ENCODE data around the gene MLH3.

The MLH3 gene

GRCh38 chr14:75050852-75051555, at the start of gene MLH3:
Gene MLH3 (minus strand): TSS chr14:75051467. CDS start chr14:75049655, 1,812 bp downstream.
- Histone ChIP-seq H3K27ac (ENCODE audit: poor library complexity, severe bottlenecking) (peak within 1 kb of the TSS; percentile 18), H3K4me1 (ENCODE audit: insufficient read depth, poor library complexity, severe bottlenecking) (peaks cover 17% of the 10 kb centered on the region), H3K9me3 (ENCODE audit: severe bottlenecking) (no peaks in the 10 kb centered on the region), H3K36me3 (ENCODE audit: low read depth) (peaks cover 46% of the 10 kb centered on the region), H3K4me3 (ENCODE audit: severe bottlenecking) (peak within 1 kb of the TSS; percentile 44), H3K27me3 (ENCODE audit: insufficient read depth, poor library complexity, severe bottlenecking) (no peaks in the 10 kb centered on the region)
- TF ChIP-seq CTCF (IDR thresholded peaks at IDR 0.05; ENCODE audit: poor library complexity, severe bottlenecking), result no peak
- DNase-seq (ENCODE audit: low spot score), result peak; percentile 77
- peak; percentile 78 for ATAC-seq (ENCODE audit: low read depth)

GRCh38 chr14:75098682-75099081, 47.4 kb upstream of the MLH3 start:
- H3K4me3 ChIP-seq (ENCODE audit: severe bottlenecking), result no peak overlapping the region
- H3K4me1 ChIP-seq (ENCODE audit: insufficient read depth, poor library complexity, severe bottlenecking), result no peaks in the 10 kb centered on the region
- DNase-seq (ENCODE audit: low spot score) (no peak), ATAC-seq (ENCODE audit: low read depth) (no peak)
- no peaks in the 10 kb centered on the region for H3K27me3 ChIP-seq (ENCODE audit: insufficient read depth, poor library complexity, severe bottlenecking)
- TF ChIP-seq CTCF (IDR thresholded peaks at IDR 0.05; ENCODE audit: poor library complexity, severe bottlenecking), result no peak
- no peaks in the 10 kb centered on the region for H3K9me3 ChIP-seq (ENCODE audit: severe bottlenecking)
- peaks cover 98% of the 10 kb centered on the region for H3K36me3 ChIP-seq (ENCODE audit: low read depth)
- H3K27ac ChIP-seq (ENCODE audit: poor library complexity, severe bottlenecking), result no peak overlapping the region

- no peak overlapping the region for H3K4me3 ChIP-seq (ENCODE audit: severe bottlenecking)
- H3K36me3 ChIP-seq (ENCODE audit: low read depth), result peaks cover 98% of the 10 kb centered on the region
- DNase-seq (ENCODE audit: low spot score), result no peak
- TF ChIP-seq CTCF (IDR thresholded peaks at IDR 0.05; ENCODE audit: poor library complexity, severe bottlenecking), result no peak
- H3K27ac ChIP-seq (ENCODE audit: poor library complexity, severe bottlenecking), result no peak overlapping the region
- H3K9me3 ChIP-seq (ENCODE audit: severe bottlenecking), result no peaks in the 10 kb centered on the region
- ATAC-seq (ENCODE audit: low read depth), result no peak
- H3K27me3 ChIP-seq (ENCODE audit: insufficient read depth, poor library complexity, severe bottlenecking), result no peaks in the 10 kb centered on the region
- no peaks in the 10 kb centered on the region for H3K4me1 ChIP-seq (ENCODE audit: insufficient read depth, poor library complexity, severe bottlenecking)
Measured at GRCh38 chr14:75098212-75098611, 46.9 kb upstream of the MLH3 start.

GRCh38 chr14:75096959-75097358, 45.7 kb upstream of the MLH3 start:
- no peak overlapping the region for H3K4me3 ChIP-seq (ENCODE audit: severe bottlenecking)
- ATAC-seq (ENCODE audit: low read depth), result no peak
- H3K4me1 ChIP-seq (ENCODE audit: insufficient read depth, poor library complexity, severe bottlenecking), result no peaks in the 10 kb centered on the region
- TF ChIP-seq CTCF (IDR thresholded peaks at IDR 0.05; ENCODE audit: poor library complexity, severe bottlenecking), result no peak
- H3K36me3 ChIP-seq (ENCODE audit: low read depth), result peaks cover 98% of the 10 kb centered on the region
- H3K9me3 ChIP-seq (ENCODE audit: severe bottlenecking), result no peaks in the 10 kb centered on the region
- H3K27me3 ChIP-seq (ENCODE audit: insufficient read depth, poor library complexity, severe bottlenecking), result no peaks in the 10 kb centered on the region
- H3K27ac ChIP-seq (ENCODE audit: poor library complexity, severe bottlenecking), result no peak overlapping the region
- no peak for DNase-seq (ENCODE audit: low spot score)

GRCh38 chr14:75095690-75096089, 44.4 kb upstream of the MLH3 start:
- H3K4me3 ChIP-seq (ENCODE audit: severe bottlenecking), result no peak overlapping the region
- no peak for DNase-seq (ENCODE audit: low spot score)
- no peaks in the 10 kb centered on the region for H3K4me1 ChIP-seq (ENCODE audit: insufficient read depth, poor library complexity, severe bottlenecking)
- peaks cover 95% of the 10 kb centered on the region for H3K36me3 ChIP-seq (ENCODE audit: low read depth)
- no peak for ATAC-seq (ENCODE audit: low read depth)
- TF ChIP-seq CTCF (IDR thresholded peaks at IDR 0.05; ENCODE audit: poor library complexity, severe bottlenecking), result no peak
- no peaks in the 10 kb centered on the region for H3K27me3 ChIP-seq (ENCODE audit: insufficient read depth, poor library complexity, severe bottlenecking)
- no peaks in the 10 kb centered on the region for H3K9me3 ChIP-seq (ENCODE audit: severe bottlenecking)
- H3K27ac ChIP-seq (ENCODE audit: poor library complexity, severe bottlenecking), result no peak overlapping the region
